ENCODE data around the gene EFCAB5.
"Not testable (repeated sequence)": the region's sequence is repeated elsewhere in the genome, so short reads cannot be mapped to it uniquely, and the experiment has no call there.

EFCAB5 gene

DNA sequence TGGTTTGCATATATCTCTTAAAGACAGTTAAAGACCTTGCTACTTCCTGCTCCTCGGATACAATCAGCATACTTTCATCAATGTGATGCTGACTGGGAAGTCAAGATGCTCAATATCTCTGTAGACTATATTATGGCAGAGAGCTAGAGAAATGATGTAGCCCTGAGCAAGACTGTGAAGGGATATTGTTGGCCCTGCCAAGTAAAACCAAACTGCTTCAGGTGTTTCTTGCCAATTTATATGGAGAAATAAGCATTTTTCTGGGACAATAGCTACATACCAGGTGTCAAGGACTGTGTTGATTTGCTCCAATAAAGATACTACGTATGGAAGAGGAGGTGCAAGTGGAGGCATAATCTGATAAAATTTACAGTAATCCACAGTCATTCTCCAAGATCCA lies 4.7 kb upstream of the EFCAB5 start:
- H3K4me3 ChIP-seq (ENCODE audit: low read depth, low read length) = no peak overlapping the region
- H3K9ac ChIP-seq (ENCODE audit: low read depth, low read length) = no peak overlapping the region
- H3K9me3 ChIP-seq (ENCODE audit: control insufficient read depth, insufficient read depth, low read length) = no peaks in the 10 kb centered on the region
- H3K27ac ChIP-seq (ENCODE audit: low read depth, low read length) = no peak overlapping the region
- peaks cover 1% of the 10 kb centered on the region; the same call in 1 of the 2 replicates for H3K4me1 ChIP-seq (ENCODE audit: control insufficient read depth, insufficient read depth, low read length)
- H3K27me3 ChIP-seq (ENCODE audit: control insufficient read depth, insufficient read depth, low read length) = no peaks in the 10 kb centered on the region
- no peaks in the 10 kb centered on the region for H3K36me3 ChIP-seq (ENCODE audit: control insufficient read depth, insufficient read depth, low read length)

DNA sequence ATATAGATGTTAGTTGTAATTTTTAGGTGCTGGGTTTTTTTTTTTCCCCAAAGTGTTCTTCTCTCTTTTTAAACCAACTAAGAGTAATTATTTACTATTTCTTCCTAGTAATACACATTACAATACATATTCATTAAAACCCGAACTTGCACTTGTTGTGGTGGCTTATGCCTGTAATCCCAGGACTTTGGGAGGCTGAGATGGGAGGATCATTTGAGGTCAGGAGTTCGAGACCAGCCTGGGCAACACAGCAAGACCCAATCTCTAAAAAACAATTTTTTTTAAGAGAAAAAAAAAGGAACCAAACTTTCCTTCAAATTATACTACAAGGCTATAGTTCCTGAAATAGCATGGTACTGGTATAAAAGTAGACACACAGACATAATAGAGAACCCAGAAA lies 3.8 kb downstream of the EFCAB5 start:
- H3K27ac ChIP-seq (ENCODE audit: low read depth, low read length) = no peak overlapping the region
- no peaks in the 10 kb centered on the region for H3K4me1 ChIP-seq (ENCODE audit: control insufficient read depth, insufficient read depth, low read length)
- H3K9me3 ChIP-seq (ENCODE audit: control insufficient read depth, insufficient read depth, low read length) = no peaks in the 10 kb centered on the region
- H3K4me3 ChIP-seq (ENCODE audit: low read depth, low read length) = no peak overlapping the region
- no peaks in the 10 kb centered on the region for H3K27me3 ChIP-seq (ENCODE audit: control insufficient read depth, insufficient read depth, low read length)
- no peak overlapping the region for H3K9ac ChIP-seq (ENCODE audit: low read depth, low read length)
- no peaks in the 10 kb centered on the region for H3K36me3 ChIP-seq (ENCODE audit: control insufficient read depth, insufficient read depth, low read length)

DNA sequence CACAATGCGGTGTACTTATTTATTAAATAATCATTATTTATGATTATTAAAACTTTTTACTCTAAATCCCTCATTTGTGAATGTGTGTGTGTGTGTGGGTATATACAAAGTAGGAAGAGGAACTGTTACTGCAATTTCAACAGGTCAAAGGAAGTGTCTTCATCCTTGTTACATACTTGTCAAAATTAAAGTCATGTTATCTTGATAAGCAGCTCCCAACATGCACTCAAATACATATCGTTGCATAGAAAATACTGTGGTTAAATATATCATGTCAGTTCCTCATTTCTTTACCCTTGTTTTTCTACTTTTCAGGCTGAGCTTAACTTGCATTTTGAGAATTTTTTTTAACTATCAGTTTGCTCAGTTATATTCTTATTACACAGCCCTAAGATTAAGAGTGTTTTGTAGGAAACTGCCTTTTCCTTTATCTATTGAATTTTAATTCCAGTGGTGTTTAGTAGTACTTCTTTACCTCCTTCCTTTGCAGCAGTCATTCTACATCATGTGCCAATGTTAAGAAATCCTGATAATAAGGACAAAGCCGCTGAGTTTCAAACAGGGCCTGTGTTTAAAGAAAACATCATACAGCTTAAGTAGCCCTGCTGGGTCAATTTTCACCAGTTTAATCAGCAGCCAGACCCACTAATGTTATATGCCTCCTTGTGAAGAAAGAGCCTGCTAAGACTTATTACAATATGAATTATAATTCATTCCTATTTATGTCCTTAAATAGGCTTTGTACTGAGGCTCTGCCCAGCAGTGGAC lies 7.2 kb downstream of the EFCAB5 start:
- Histone ChIP-seq H3K4me3 (ENCODE audit: low read depth, low read length) (no peak overlapping the region), H3K27ac (ENCODE audit: low read depth, low read length) (no peak overlapping the region), H3K36me3 (ENCODE audit: control insufficient read depth, insufficient read depth, low read length) (no peaks in the 10 kb centered on the region), H3K27me3 (ENCODE audit: control insufficient read depth, insufficient read depth, low read length) (no peaks in the 10 kb centered on the region), H3K9ac (ENCODE audit: low read depth, low read length) (no peak overlapping the region), H3K9me3 (ENCODE audit: control insufficient read depth, insufficient read depth, low read length) (0 out of 2 replicates have a peak, but pooled peaks cover under 1% of the 10 kb centered on the region), H3K4me1 (ENCODE audit: control insufficient read depth, insufficient read depth, low read length) (no peaks in the 10 kb centered on the region)

DNA sequence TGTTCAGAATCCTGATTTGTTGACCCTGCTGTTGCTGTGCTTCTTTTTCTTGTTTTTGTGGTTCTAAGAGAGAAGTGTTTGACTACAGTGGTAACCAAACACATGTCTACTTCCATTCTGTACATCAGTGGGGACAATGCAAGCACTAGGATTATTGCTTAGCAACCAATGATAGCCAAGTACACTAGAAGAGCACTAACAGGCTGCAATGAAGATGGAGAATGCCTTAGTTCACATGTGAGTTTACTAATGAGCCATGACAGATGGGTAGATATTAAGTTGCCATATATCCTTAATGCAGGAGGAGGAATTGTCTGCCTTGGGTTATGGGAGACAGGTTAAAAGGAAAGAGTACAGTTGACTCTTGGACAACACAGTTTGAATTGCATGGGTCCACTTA lies 8.3 kb downstream of the EFCAB5 start:
- H3K36me3 ChIP-seq (ENCODE audit: control insufficient read depth, insufficient read depth, low read length) = no peaks in the 10 kb centered on the region
- H3K27me3 ChIP-seq (ENCODE audit: control insufficient read depth, insufficient read depth, low read length) = no peaks in the 10 kb centered on the region
- H3K9me3 ChIP-seq (ENCODE audit: control insufficient read depth, insufficient read depth, low read length) = peaks cover 11% of the 10 kb centered on the region
- H3K9ac ChIP-seq (ENCODE audit: low read depth, low read length) = no peak overlapping the region
- no peak overlapping the region for H3K4me3 ChIP-seq (ENCODE audit: low read depth, low read length)
- H3K4me1 ChIP-seq (ENCODE audit: control insufficient read depth, insufficient read depth, low read length) = no peaks in the 10 kb centered on the region
- no peak overlapping the region for H3K27ac ChIP-seq (ENCODE audit: low read depth, low read length)

DNA sequence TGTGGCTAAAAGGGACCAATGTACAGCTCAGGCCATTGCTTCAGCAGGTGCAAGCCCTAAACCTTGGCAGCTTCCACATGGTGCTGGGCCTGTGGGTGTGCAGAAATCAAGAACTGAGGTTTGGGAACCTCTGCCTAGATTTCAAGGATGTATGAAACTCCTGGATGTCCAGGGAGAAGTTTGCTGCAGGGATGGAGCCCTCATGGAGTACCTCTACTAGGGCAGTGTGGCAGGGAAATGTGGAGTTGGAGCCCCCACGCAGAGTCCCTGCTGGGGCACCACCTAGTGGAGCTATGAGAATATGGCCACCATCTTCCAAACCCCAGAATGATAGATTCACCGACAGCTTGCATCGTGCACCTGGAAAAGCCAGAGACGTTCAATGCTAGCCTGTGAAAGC lies 13.0 kb downstream of the EFCAB5 start:
- Histone ChIP-seq H3K4me3 (ENCODE audit: low read depth, low read length) (no peak overlapping the region), H3K4me1 (ENCODE audit: control insufficient read depth, insufficient read depth, low read length) (no peaks in the 10 kb centered on the region), H3K36me3 (ENCODE audit: control insufficient read depth, insufficient read depth, low read length) (no peaks in the 10 kb centered on the region), H3K27me3 (ENCODE audit: control insufficient read depth, insufficient read depth, low read length) (no peaks in the 10 kb centered on the region), H3K9ac (ENCODE audit: low read depth, low read length) (no peak overlapping the region), H3K27ac (ENCODE audit: low read depth, low read length) (no peak overlapping the region), H3K9me3 (ENCODE audit: control insufficient read depth, insufficient read depth, low read length) (peaks cover 12% of the 10 kb centered on the region)

DNA sequence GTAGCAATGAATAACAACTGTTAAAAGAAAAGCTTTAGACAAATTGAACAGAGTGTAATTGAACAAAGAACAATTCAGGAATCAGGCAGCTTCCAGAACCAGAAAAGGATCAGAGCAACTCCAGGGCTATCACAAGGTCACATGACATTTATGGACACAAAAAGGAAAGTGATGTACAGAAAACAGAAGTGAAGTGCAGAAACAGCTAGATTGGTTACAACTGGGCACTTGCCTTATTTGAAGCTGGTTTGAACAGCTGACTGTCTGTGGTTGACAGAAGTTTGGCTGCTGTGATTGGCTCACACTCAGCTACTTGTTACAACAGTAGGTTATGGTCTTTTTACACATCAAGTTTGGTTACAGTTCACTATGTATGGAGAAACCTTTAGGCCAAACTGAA lies 14.8 kb downstream of the EFCAB5 start:
- peaks cover 12% of the 10 kb centered on the region for H3K9me3 ChIP-seq (ENCODE audit: control insufficient read depth, insufficient read depth, low read length)
- H3K4me3 ChIP-seq (ENCODE audit: low read depth, low read length) = no peak overlapping the region
- H3K9ac ChIP-seq (ENCODE audit: low read depth, low read length) = no peak overlapping the region
- no peak overlapping the region for H3K27ac ChIP-seq (ENCODE audit: low read depth, low read length)
- no peaks in the 10 kb centered on the region for H3K36me3 ChIP-seq (ENCODE audit: control insufficient read depth, insufficient read depth, low read length)
- no peaks in the 10 kb centered on the region for H3K4me1 ChIP-seq (ENCODE audit: control insufficient read depth, insufficient read depth, low read length)
- H3K27me3 ChIP-seq (ENCODE audit: control insufficient read depth, insufficient read depth, low read length) = no peaks in the 10 kb centered on the region

DNA sequence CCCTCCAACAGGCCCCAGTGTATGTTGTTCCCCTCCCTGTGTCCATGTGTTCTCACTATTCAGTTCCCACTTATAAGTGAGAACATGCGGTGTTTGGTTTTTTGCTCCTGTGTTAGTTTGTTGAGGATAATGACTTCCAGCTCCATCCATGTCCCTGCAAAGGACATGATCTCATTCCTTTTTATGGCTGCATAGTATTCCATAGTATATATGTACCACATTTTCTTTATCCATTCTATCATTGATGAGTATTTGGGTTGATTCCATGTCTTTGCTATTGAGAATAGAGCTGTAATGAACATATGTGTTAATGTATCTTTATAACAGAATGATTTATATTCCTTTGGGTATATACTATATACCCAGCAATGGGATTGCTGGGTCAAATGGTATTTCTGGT lies 16.1 kb downstream of the EFCAB5 start:
- H3K9me3 ChIP-seq (ENCODE audit: control insufficient read depth, insufficient read depth, low read length) = peaks cover 12% of the 10 kb centered on the region
- not testable (repeated sequence) for H3K27ac ChIP-seq (ENCODE audit: low read depth, low read length); H3K9ac ChIP-seq (ENCODE audit: low read depth, low read length); H3K4me3 ChIP-seq (ENCODE audit: low read depth, low read length); H3K27me3 ChIP-seq (ENCODE audit: control insufficient read depth, insufficient read depth, low read length); H3K4me1 ChIP-seq (ENCODE audit: control insufficient read depth, insufficient read depth, low read length); H3K36me3 ChIP-seq (ENCODE audit: control insufficient read depth, insufficient read depth, low read length)

DNA sequence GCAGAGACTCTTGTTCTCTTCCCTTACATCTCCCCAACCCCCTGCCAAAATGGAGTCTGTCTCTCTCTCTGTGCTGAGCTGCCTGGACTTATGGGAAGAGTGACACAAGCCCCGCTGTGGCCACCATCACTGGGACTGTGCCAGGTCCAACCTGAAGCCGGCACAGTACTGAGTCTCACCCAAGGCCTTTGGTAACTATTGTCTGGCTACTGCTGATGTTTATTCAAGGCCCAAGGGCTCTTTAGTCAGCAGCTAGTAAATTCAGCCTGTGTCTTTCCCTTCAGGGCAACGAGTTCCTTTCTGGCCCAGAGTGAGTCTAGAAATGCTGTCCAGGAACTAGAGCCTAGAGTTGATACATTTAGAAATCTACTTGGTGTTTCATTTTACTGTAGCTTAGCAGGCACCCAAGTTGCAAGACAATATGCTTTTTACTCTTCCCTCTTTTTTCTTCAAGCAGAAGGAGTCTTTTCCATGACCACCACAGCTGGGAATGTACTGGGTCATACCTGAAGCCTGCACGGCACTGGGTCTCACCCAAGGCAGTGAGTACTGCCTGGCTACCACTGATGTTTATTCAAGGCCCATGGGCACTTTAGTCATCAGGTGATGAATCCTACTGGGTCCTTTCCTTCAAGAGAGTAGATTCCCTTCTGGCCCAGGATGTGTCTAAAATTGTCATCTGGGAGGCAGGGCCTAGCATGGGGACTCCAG lies 17.7 kb downstream of the EFCAB5 start:
- H3K4me3 ChIP-seq (ENCODE audit: low read depth, low read length) = no peak overlapping the region
- H3K27me3 ChIP-seq (ENCODE audit: control insufficient read depth, insufficient read depth, low read length) = no peaks in the 10 kb centered on the region
- H3K4me1 ChIP-seq (ENCODE audit: control insufficient read depth, insufficient read depth, low read length) = no peaks in the 10 kb centered on the region
- no peak overlapping the region for H3K9ac ChIP-seq (ENCODE audit: low read depth, low read length)
- no peak overlapping the region for H3K27ac ChIP-seq (ENCODE audit: low read depth, low read length)
- no peaks in the 10 kb centered on the region for H3K36me3 ChIP-seq (ENCODE audit: control insufficient read depth, insufficient read depth, low read length)
- peaks cover 8% of the 10 kb centered on the region for H3K9me3 ChIP-seq (ENCODE audit: control insufficient read depth, insufficient read depth, low read length)

DNA sequence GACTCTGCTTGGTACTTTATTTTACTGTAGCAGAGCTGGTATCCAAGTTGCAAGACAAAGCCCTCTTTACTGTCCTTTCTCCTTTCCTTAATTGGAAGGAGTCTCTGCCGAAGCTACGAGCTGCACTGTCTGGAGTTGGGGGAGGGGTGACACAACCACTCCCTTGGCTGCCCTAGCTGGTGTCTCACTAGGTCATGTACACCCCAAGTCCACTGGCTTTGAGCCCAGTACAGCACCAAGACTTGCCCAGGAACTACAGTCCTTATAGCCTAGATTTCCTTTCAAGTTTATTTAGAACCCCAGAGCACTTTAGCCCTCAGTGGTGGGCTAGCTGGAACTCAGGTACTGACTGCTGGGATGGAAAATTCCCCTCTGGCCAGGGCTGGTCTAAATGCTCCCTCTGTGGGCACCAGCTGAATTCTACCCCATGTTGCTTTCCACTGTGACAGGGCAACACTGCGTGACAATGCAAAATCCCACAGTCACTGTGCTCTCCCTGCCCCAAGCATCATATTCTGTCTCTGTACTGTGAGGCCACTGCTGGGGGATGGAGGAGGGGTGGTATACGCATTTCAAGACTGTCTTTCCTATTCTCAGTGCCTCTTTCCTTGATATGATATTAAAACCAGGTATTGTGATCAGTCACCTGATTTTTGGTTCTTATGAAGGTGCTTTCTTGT lies 18.4 kb downstream of the EFCAB5 start:
- Histone ChIP-seq H3K36me3 (ENCODE audit: control insufficient read depth, insufficient read depth, low read length) (no peaks in the 10 kb centered on the region), H3K9ac (ENCODE audit: low read depth, low read length) (no peak overlapping the region), H3K4me1 (ENCODE audit: control insufficient read depth, insufficient read depth, low read length) (no peaks in the 10 kb centered on the region), H3K27me3 (ENCODE audit: control insufficient read depth, insufficient read depth, low read length) (no peaks in the 10 kb centered on the region), H3K4me3 (ENCODE audit: low read depth, low read length) (no peak overlapping the region), H3K9me3 (ENCODE audit: control insufficient read depth, insufficient read depth, low read length) (peaks cover under 1% of the 10 kb centered on the region; the same call in 1 of the 2 replicates), H3K27ac (ENCODE audit: low read depth, low read length) (no peak overlapping the region)

DNA sequence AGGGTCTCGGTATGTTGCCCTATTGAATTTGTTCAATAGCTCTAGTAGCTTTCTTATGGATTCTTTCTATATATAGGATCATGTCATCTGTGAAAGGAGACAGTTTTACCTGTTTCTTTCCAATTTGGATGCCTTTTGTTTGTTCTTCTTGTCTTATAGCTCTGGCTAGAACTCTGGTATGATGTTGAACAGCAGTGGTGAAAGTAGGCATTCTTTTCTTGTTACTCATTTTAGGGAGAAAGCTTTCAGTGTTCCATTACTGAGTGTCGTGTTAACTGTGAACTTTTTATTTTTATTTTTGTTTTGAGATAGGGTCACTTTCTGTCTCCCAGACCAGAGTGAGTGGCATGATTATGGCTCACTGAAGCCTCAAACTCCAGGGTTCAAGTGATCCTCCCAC lies 21.2 kb downstream of the EFCAB5 start:
- Histone ChIP-seq H3K9ac (ENCODE audit: low read depth, low read length) (no peak overlapping the region), H3K27ac (ENCODE audit: low read depth, low read length) (no peak overlapping the region), H3K27me3 (ENCODE audit: control insufficient read depth, insufficient read depth, low read length) (no peaks in the 10 kb centered on the region)

DNA sequence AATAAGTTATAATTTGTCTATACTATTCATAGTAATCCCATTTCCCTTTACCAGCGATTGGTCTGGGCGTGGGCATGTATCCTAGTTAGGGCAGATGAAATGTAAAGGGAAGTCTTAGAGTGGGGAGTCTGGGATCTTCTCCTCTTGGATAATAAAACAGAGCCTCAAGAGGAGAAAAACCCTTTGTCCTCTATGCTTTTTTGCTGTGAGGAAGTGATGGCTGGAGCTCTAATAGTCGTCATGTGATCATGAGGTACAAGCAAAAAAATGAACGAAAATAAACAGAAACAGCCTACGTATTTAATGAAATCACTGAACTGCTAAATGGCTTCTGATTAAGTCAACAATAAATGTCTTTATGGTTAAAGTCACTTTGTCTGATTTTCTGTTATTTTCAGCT lies 26.8 kb downstream of the EFCAB5 start:
- Histone ChIP-seq H3K9me3 (ENCODE audit: control insufficient read depth, insufficient read depth, low read length) (no peaks in the 10 kb centered on the region), H3K4me1 (ENCODE audit: control insufficient read depth, insufficient read depth, low read length) (no peaks in the 10 kb centered on the region), H3K9ac (ENCODE audit: low read depth, low read length) (no peak overlapping the region), H3K4me3 (ENCODE audit: low read depth, low read length) (no peak overlapping the region), H3K27me3 (ENCODE audit: control insufficient read depth, insufficient read depth, low read length) (no peaks in the 10 kb centered on the region), H3K36me3 (ENCODE audit: control insufficient read depth, insufficient read depth, low read length) (no peaks in the 10 kb centered on the region), H3K27ac (ENCODE audit: low read depth, low read length) (no peak overlapping the region)

More for the DNA sequence above, 21.2 kb downstream of the EFCAB5 start:
- Histone ChIP-seq H3K9me3 (ENCODE audit: control insufficient read depth, insufficient read depth, low read length) (no peaks in the 10 kb centered on the region), H3K4me3 (ENCODE audit: low read depth, low read length) (no peak overlapping the region), H3K36me3 (ENCODE audit: control insufficient read depth, insufficient read depth, low read length) (no peaks in the 10 kb centered on the region), H3K4me1 (ENCODE audit: control insufficient read depth, insufficient read depth, low read length) (no peaks in the 10 kb centered on the region)

Measured in HUES48 (cell line).